ENCODE data around the gene LRRC10B. TPM values are rescaled to one million over a fixed set of nuclear protein-coding genes. Genes with fewer than 3 reads are reported as not detected.

LRRC10B gene
- total RNA-seq, 1 experiment from 2014 or later = not detected

DNA sequence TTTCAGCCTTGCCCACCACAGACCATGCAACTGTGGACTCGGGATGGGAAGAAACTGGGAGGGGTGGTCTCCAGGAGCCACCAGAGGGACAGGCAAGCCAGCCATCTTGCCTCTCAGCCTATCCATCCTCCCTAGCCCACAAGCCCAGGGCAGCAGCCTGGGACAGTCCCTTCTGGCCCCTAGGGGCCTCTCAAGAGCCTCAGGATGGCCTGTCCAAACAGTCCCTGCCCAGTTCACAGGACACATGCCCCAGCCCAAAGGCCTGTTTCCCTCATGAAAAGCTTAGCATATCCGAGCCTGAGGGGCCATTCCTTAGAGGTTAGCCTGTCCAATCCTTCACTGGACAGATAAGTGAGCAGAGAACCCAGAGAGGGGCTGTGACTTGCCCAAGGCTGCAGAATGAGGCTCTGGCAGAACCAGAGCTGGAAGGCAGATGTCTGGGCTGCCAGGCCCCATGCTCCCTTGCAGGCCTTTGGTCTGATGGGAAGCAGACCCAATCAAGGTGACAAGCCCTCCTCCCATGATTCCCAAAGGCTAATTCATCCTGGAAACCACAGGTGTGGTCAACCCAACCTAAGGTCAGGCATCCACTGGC, 28.2 kb downstream of the LRRC10B start:
- intact Hi-C loops (cut with micrococcal nuclease; ENCODE audit: unreplicated experiment) = loop anchor here (10.0 kb wide), 1 partner anchor 88 kb away; no protein-coding TSS in a partner anchor
- TF ChIP-seq, protein P1, sequence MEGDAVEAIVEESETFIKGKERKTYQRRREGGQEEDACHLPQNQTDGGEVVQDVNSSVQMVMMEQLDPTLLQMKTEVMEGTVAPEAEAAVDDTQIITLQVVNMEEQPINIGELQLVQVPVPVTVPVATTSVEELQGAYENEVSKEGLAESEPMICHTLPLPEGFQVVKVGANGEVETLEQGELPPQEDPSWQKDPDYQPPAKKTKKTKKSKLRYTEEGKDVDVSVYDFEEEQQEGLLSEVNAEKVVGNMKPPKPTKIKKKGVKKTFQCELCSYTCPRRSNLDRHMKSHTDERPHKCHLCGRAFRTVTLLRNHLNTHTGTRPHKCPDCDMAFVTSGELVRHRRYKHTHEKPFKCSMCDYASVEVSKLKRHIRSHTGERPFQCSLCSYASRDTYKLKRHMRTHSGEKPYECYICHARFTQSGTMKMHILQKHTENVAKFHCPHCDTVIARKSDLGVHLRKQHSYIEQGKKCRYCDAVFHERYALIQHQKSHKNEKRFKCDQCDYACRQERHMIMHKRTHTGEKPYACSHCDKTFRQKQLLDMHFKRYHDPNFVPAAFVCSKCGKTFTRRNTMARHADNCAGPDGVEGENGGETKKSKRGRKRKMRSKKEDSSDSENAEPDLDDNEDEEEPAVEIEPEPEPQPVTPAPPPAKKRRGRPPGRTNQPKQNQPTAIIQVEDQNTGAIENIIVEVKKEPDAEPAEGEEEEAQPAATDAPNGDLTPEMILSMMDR (IDR thresholded peaks at IDR 0.05; ENCODE audit: unreplicated experiment) = no peak
- BruUV-seq (replicated peaks) = no TSS peak
- CTCF ChIA-PET = interaction anchor here (0.9 kb wide), 1 partner anchor 9 kb away, joined by 3 read pairs; no protein-coding TSS in a partner anchor
- H3K27ac Mint-ChIP-seq (ENCODE audit: unreplicated experiment) = no peak overlapping the region
- no peaks in the 10 kb centered on the region for H3K9me3 Mint-ChIP-seq (ENCODE audit: low read depth, unreplicated experiment)
- H3K4me1 Mint-ChIP-seq (ENCODE audit: low read depth, unreplicated experiment) = peaks cover 21% of the 10 kb centered on the region
- no peak for DNase-seq
- H3K27me3 Mint-ChIP-seq (ENCODE audit: unreplicated experiment) = peaks cover 71% of the 10 kb centered on the region
- H3K36me3 Mint-ChIP-seq (ENCODE audit: insufficient read depth, unreplicated experiment) = peaks cover 8% of the 10 kb centered on the region
- no peak overlapping the region for H3K4me3 Mint-ChIP-seq (ENCODE audit: low read depth, unreplicated experiment)

GRCh38 chr11:61537326-61537725, 28.8 kb downstream of the LRRC10B start:
- CTCF ChIA-PET = no interaction called here
- Mint-ChIP-seq H3K9me3 (ENCODE audit: low read depth, unreplicated experiment) (no peaks in the 10 kb centered on the region), H3K36me3 (ENCODE audit: insufficient read depth, unreplicated experiment) (peaks cover 8% of the 10 kb centered on the region), H3K27ac (ENCODE audit: unreplicated experiment) (no peak overlapping the region), H3K27me3 (ENCODE audit: unreplicated experiment) (peaks cover 77% of the 10 kb centered on the region), H3K4me3 (ENCODE audit: low read depth, unreplicated experiment) (no peak overlapping the region), H3K4me1 (ENCODE audit: low read depth, unreplicated experiment) (peaks cover 24% of the 10 kb centered on the region)
- no peak for DNase-seq
- BruUV-seq (replicated peaks) = no TSS peak
- TF ChIP-seq, protein P1 (IDR thresholded peaks at IDR 0.05; ENCODE audit: unreplicated experiment) = no peak
- intact Hi-C loops (cut with micrococcal nuclease; ENCODE audit: unreplicated experiment) = loop anchor here (10.0 kb wide), 1 partner anchor 87 kb away; no protein-coding TSS in a partner anchor

- CTCF ChIA-PET = no interaction called here
- intact Hi-C loops (cut with micrococcal nuclease; ENCODE audit: unreplicated experiment) = loop anchor here (10.0 kb wide), 1 partner anchor 86 kb away; no protein-coding TSS in a partner anchor
- Mint-ChIP-seq H3K4me1 (ENCODE audit: low read depth, unreplicated experiment) (peaks cover 24% of the 10 kb centered on the region), H3K4me3 (ENCODE audit: low read depth, unreplicated experiment) (no peak overlapping the region), H3K27me3 (ENCODE audit: unreplicated experiment) (peaks cover 73% of the 10 kb centered on the region), H3K27ac (ENCODE audit: unreplicated experiment) (no peak overlapping the region), H3K9me3 (ENCODE audit: low read depth, unreplicated experiment) (no peaks in the 10 kb centered on the region), H3K36me3 (ENCODE audit: insufficient read depth, unreplicated experiment) (peaks cover 8% of the 10 kb centered on the region)
- DNase-seq = no peak
- BruUV-seq (replicated peaks) = no TSS peak
- TF ChIP-seq, protein P1 (IDR thresholded peaks at IDR 0.05; ENCODE audit: unreplicated experiment) = no peak
These were observed 30.1 kb downstream of the LRRC10B start for GRCh38 chr11:61538636-61538961.

- peaks cover 69% of the 10 kb centered on the region for H3K27me3 Mint-ChIP-seq (ENCODE audit: unreplicated experiment)
- BruUV-seq (replicated peaks) = no TSS peak
- H3K36me3 Mint-ChIP-seq (ENCODE audit: insufficient read depth, unreplicated experiment) = peaks cover 8% of the 10 kb centered on the region
- peaks cover 25% of the 10 kb centered on the region for H3K4me1 Mint-ChIP-seq (ENCODE audit: low read depth, unreplicated experiment)
- TF ChIP-seq, protein P1 (IDR thresholded peaks at IDR 0.05; ENCODE audit: unreplicated experiment) = no peak
- CTCF ChIA-PET = no interaction called here
- H3K4me3 Mint-ChIP-seq (ENCODE audit: low read depth, unreplicated experiment) = no peak overlapping the region
- H3K9me3 Mint-ChIP-seq (ENCODE audit: low read depth, unreplicated experiment) = no peaks in the 10 kb centered on the region
- no peak overlapping the region for H3K27ac Mint-ChIP-seq (ENCODE audit: unreplicated experiment)
- intact Hi-C loops (cut with micrococcal nuclease; ENCODE audit: unreplicated experiment) = loop anchor here (10.0 kb wide), 1 partner anchor 86 kb away; no protein-coding TSS in a partner anchor
- no peak for DNase-seq
These were observed 30.5 kb downstream of the LRRC10B start for GRCh38 chr11:61539006-61539405.
